GM18526 (cell line): ENCODE data around the gene ANKS1B.

Experiments used
- POLR2A ChIP-seq: IDR thresholded peaks from 3 replicates; pipeline ENCODE4 v1.6.1; 2011; ENCODE audit not compliant: insufficient read length; ENCODE audit errors: extremely low read depth

Gene ANKS1B

DNA sequence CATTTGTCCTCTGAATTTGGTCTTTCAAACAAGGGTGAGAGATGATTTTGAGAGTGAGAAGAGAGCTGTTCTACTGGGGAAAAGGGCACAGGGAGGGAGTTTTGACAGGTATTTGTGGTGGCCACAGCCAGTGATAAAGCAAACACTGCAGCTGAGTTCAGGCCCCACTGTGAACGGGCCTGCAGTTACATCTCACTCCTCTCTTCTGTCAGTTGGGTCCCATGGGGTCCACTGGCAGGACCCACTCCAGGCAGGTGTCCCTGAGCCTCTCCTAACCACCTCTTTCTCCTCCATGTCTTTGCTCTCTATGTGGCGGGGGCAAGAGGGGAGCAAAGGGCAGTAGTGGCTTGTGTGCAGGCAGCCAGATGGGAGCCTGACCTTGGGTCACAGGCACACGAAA lies 1044.8 kb downstream of the ANKS1B start:
- no peak for TF ChIP-seq POLR2A

DNA sequence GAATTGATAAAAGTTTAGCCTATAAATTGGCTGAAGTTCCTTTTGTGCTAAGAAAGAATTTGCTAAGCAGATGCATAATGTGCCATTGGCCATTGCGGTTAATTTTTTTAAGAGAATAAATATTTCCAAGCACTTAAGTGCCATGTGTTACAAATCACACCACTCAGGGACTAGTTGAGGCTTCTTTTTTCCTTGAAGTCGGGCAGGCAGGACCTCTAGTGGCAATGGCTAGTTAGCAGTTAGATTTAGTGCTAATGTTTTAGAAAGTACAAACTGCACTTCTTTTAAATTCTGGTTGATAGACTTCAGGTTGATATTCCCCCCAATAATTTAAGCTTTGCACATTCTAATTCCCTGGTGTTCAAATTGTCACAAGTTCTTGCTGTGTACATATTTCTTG lies 1045.4 kb downstream of the ANKS1B start:
- TF ChIP-seq POLR2A: no peak

DNA sequence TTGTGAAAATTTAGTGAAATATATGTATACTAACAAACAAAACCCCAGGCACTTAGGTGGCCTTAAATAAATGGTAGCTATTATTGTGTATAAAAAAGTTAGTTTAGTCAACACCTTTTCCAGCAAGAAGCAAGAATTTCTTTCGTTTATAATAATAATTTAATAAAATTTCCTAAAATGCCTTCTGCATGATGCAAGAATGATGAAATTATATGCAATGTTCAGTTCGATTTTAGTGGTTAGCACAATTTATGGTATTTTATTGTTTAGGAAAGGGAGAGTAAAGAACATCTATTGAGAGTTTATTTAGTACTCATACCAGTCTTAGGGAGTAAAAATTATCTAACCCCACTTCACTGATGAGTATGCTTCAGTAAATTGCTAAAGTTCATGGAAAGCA lies 1048.9 kb downstream of the ANKS1B start:
- TF ChIP-seq POLR2A: no peak

DNA sequence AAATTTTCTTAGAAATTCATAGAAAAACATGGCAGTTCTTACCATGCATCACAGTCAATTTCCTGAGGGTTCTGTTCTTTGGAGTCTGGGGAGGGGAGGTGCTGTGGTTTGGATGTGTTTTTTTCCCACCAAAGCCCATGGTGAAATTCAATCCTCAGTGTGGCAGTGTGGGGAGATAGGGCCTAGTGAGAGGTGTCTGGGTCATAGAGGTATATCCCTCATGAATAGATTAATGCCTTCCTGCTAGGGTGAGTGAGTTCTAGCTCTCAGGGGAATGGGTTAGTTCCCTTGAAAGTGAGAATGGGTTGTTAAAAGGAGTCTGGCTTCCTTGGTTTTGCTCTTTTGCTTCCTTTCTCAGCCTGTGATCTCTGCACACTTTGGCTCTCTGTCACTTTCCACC lies 1061.9 kb downstream of the ANKS1B start:
- no peak for TF ChIP-seq POLR2A

DNA sequence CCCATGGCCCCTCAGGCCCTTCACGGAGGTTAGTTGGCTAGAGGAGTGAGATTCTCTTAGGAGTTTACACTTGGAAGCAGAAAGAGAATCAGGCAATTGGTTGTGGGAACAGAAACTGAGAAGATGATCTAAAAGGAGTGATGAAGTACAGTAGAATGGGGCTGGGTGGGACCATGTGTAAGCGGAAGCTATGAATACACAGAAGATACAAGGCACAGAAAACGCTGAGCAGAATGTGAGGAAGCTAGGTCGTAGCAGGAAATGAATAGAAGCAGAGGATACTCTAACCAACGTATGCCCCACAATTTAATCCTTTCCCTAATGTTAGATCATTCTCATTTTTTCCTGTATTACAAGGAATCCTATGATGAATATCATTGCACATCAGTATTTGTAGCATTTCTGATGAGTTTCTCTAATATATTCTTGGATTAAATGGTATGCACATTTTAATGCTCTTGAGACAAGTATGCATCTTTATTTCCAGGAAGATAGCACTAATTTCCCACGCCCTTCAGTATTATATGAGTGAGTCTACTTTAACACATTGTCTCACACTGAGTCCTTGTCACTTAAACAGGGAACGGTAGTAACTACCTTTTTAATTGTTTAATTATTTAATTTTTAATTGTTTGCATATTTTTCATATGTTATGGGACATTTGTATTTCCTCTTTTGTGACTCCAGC lies 1066.4 kb downstream of the ANKS1B start:
- no peak for TF ChIP-seq POLR2A

DNA sequence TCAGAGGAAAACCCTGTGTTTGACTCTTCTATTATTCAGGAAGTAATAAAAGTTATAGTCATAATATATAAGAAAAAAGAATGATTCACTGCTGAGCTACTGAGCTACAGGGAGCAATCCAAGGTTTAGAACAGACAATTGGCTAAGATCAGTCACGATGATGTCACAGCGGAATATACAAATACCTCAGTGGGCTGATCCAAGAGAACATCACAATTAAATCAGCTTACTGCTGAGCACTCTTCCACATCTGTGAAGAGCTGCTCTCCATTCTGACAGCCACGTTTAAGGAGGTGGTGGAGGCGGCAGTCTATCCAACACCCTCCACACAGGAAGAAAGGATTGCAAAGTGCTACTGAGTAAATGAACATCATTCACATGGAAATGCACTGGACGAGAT lies 1068.6 kb downstream of the ANKS1B start:
- no peak for TF ChIP-seq POLR2A

DNA sequence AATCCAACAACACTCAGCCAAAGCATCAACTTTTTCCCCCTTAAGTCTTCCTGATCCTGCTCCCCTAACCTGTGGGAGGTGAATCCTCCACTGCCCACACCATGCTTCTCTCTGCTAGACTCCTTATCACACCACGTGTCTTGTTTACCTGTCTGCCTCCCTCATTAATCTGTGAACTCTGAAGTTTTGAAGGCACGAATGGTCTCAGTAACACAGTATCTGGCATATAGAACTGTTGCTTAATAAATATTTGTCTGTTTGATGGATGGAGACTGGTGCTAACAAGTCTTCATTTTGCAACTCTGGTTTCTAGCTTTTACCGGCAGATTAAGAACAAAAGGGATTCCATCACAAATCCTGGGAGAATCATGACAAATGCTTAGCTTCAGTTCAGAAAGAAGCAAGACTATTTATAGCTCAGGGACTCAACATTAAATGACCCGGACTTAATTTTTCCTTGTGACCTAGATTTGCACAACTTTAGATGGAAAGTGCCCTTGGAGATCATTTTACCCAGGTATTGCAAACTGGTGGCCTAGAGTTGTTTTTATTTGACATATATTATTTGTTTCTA lies 1072.2 kb downstream of the ANKS1B start:
- TF ChIP-seq POLR2A: no peak

DNA sequence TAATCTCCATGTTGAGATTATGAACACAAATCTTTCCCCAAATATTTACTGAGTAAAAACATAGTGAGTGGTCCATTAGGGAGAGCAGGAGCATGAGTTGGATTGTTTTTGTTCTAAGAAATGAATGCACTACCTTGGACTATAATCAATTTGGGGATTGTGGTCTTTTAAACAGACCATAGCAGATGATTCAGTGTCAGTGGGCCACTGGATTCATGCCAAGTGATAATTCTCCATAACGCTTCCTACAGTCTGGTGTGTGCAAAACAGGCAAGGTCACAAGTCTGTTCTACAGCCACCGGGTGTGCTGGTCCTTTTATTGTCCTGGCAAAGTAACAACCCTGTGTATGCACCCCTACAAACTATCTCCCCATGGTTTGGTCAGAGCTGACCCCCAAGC lies 1073.3 kb downstream of the ANKS1B start:
- TF ChIP-seq POLR2A: no peak

DNA sequence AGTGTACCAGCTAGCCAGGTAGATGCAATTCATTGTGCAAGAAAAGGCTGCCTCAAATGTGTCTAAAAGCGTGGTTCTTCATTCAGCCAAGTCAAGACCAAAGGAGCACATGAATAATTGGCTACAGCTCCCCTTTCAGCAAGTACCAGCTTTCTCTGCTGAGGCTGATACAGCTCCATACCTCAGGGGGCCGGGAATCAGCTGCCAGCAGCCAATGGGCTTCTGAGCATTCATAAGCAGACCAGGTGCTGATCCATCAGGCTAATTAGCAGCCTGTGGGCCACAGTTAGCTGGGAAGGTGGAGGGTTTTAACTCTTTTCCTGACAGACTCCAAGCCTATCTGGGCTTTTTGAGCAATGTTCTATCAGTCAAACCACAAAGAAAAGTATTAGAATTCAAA lies 1075.0 kb downstream of the ANKS1B start:
- TF ChIP-seq POLR2A: no peak

DNA sequence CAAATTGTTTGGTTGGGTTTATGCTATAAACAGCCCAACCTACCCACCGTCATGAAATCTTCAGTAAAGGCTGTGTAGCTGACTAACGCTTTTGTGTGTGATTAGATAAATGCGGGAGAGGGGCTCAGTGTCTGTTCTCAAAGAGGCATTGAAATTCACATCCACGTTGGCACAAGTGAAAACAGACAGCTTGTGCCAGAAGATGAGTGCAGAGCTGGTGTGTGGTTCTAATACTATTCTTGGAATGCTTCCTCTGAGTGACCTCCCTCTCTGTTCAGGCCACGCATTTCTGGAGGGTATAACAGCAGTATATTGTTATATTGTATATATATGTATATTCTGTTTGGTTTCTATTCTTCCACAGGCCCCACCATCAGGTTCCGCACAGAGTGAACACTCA lies 1075.9 kb downstream of the ANKS1B start:
- TF ChIP-seq POLR2A: no peak

DNA sequence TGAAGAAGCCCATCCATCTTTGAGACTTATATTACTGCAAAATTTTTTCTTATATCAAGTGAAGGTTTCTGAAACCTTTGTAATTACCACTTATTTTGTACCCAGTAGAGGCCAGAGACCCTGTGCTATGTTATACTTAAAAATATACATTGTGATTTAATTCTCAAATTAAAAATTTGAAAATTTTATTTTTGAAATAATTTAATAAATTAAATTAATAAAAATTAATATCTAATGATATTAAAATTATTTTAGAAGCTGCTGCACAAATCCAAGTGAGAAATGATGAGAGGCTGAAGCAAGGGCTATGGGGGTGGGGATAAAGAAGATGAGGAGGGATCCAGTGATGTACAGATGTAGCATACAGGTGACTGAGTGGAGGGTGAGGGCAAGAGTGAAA lies 1080.9 kb downstream of the ANKS1B start:
- TF ChIP-seq POLR2A: no peak

DNA sequence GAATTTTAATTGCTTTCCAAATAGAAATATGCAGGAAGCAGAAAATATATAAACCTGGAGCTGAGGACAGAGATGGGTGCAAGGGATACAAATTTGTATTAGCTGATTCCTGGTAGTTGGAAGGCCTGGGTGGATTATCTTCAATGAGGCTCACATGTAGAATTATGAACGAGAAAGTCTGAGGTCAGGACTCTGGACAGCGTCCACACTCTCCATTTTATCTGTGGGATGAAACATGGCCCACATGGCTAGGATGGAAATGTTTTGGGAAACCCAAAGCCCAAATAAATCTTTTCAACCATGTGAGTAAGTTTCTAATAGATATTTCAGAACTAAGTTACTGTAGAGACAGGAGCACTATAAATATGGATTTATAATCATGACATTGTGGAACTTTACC lies 1083.5 kb downstream of the ANKS1B start:
- TF ChIP-seq POLR2A: no peak

DNA sequence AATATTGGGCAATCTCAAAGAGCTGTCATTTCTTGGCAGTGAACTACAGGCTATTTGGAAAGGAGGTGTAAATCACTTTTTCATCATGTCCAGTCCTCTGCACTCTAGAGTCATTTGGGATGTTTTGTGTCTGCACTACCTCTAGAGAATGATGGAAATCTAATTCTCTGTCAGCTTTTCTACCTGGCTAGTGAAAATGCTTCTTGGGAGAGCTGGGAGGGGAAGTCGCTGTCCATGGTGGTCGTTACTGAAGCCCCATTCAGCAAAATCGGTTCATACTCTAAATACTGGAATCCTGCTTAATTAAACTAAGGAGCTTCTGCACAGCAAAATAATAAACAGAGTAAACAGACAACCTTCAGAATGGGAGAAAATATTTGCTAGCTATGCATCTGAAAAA lies 1087.8 kb downstream of the ANKS1B start:
- TF ChIP-seq POLR2A: no peak

DNA sequence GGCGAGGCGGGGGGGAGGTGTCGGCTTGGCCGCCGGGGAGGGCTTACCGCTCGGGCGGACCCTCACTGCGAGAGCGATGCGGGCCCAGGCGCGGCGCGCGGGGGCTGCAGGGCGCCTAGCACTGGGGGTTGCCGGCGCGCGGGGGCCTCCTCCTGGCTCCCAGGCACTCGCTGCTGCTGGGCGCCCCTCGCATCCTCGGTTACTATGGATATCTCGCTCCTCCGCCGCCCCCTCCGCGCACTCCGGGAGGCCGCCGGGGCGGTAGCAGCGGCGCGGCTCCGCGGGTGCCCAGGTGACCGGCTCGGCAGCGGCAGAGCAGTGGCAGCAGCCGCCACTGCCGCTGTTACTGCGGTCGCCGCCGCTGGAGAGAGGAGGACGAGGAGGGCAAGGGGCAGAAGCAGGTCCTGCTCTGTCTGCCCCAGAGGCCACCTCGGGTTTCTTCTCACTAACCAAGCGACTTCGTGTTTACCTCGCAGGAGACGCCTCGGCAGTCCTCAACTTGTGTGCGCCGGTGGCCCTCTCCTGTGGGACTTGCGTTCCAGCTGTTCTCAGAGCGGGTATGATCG lies 1089.6 kb downstream of the ANKS1B start:
- TF ChIP-seq POLR2A: no peak

DNA sequence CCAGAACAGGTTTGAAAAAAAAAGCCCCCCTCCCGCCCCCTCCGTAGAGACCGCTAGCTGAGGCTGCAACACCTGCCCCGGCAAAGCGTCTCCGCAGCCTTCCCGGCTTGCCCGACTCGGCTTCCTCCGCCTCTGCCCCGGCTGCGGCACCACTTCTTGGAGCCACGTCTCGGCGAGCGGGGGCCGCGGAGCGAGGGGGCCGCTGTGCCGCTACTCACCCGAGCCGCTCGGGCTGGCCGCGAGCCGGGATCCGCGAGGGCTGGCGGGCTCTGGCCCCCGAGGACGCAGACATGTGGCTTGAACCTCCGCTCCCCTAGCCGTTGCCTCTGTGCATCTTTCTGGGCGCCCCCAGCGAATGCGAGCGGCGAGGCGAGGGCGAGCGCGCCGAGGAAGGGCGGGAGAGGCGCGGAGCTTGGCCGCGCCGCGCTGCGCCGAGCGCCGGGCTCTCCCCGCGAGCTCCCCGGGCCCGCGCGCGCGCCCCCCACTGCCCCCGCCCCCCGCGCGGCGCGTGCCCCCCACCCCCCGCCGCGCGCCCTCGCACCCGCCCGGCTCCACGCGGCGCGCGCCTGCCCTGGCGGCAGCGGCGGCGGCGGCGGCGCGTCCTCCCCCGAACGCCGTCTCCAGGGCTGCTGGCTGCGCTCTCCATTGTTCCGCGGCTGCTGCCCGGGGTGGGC lies 1090.2 kb downstream of the ANKS1B start:
- TF ChIP-seq POLR2A: no peak

DNA sequence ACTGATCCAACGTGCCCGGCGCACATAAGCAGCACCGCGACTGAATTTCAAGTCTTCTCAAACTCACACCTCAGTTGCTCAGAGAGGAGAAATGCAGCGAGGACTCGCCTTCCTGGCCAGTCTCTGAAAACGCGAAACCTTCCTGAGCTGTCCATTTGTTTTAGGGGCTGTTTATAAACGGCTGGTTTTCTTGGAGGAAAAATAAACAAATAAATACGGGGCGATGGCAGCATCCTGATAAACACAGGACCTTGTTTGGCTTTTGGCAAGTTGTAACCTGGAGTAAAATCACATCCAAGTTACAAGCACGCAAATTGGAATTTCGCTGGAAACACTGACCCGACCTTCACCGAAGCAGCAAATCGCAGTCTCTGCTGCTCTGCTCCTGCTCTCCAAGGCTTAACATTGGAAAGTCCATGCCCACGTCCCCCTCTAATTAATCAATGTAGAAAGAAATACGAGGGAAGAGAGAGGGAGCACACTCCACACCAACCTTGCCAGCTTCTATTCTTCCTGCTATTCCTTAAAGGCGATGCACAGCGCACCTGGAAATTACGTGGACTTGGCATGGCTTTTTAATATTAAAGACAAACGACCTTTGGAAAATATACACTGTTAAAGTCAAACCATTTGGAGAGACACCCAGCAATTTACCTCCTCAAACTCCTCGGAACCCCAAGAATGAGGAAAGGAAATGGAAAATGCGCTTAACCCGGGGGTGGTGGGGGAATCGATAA lies 1090.9 kb downstream of the ANKS1B start:
- no peak for TF ChIP-seq POLR2A
